Hematopoietic multipotent progenitor cell treated with erythropoietin and hydrocortisone succinate and interleukin-3 and kit ligand, for 15 days (in vitro differentiated cells): ENCODE measurements around the gene ZFP92.

Experiments
- DNase-seq: peaks from one replicate; pipeline ENCODE4 v3.0.0-alpha.2; 2015; ENCODE audit warnings: low spot score

ZFP92 gene

DNA sequence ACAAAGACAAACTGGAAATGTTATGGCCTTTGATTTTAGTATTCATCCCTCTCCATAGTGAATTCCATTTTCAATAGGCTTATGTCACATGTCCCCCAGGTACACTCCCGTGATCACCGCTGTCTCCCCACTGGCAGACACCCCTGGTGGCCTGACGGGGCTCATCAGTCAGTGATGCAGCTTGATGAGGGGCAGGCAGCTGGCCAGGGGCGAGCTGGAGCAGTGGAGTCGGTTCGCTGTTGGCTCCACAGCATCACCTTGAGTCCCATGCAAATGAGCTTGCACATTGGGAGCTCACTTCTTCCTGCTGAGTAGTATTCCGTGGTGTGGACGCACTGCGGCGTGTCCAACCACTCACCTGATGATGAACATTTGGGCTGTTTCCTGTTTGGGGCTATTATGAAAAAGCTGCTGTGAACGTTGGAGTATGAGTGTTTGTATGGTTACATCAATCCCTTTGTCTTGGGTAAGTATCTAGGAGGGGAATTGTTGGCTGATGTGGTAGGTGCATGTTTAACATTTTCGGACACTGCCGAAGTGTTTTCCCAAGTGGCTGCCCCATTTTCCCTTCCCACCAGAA is 29.4 kb downstream of the ZFP92 start:
- no peak for DNase-seq

DNA sequence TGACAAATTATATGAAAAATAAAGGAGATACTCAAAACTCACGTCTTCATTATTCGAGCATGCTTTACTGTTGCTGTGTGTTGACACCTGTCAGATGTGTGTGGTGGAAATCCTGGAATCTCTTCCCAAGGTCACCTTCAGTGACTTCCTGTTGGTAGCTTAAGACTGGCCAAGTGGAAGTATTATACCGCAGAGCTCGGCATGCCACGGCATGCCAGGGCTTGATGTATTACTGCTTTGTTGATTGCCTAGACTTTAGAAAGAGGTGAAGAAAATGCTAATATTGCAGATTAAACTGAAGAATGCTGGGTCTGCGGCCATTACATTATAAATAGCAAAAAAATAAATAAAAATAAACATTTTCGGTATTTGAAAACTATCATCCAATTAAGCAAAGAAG is 30.0 kb downstream of the ZFP92 start:
- DNase-seq, result no peak

DNA sequence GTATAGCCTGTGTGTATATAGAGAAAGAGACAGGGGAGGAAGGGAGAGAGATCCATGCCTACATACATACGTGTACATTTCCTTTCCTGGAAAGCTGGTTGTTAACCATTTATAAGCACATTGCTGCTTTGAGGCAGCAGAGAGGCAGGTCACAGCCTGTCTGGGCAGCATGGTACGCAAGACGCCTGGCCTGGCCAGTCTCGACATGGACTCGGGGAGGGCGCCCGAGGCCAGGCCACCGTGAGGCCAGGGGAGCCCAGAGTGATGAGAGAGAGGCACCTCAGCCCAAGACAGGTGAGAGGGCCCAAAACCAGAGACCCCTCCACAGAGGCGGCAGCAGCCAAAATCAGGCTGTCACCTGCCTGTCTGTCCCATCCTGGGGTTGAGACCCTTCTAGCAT is 30.7 kb downstream of the ZFP92 start:
- DNase-seq, result no peak

DNA sequence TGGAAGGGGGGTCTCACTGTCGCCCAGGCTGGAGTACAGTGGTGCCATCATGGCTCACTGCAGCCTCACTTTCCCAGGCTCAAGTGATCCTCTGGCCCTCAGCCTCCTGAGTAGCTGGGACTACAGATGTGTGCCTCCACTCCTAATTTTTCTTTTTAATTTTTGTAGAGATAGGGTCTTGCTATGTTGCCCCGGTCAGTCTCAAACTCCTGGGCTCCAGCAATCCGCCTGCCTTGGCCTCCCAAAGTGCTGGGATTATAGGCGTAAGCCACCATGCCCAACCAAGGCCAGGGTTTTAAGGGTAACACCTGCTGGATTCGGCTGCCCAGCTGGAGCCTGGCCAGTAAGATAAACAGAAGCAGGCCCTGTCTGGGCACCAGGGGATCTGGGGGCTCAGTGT is 31.2 kb downstream of the ZFP92 start:
- no peak for DNase-seq

DNA sequence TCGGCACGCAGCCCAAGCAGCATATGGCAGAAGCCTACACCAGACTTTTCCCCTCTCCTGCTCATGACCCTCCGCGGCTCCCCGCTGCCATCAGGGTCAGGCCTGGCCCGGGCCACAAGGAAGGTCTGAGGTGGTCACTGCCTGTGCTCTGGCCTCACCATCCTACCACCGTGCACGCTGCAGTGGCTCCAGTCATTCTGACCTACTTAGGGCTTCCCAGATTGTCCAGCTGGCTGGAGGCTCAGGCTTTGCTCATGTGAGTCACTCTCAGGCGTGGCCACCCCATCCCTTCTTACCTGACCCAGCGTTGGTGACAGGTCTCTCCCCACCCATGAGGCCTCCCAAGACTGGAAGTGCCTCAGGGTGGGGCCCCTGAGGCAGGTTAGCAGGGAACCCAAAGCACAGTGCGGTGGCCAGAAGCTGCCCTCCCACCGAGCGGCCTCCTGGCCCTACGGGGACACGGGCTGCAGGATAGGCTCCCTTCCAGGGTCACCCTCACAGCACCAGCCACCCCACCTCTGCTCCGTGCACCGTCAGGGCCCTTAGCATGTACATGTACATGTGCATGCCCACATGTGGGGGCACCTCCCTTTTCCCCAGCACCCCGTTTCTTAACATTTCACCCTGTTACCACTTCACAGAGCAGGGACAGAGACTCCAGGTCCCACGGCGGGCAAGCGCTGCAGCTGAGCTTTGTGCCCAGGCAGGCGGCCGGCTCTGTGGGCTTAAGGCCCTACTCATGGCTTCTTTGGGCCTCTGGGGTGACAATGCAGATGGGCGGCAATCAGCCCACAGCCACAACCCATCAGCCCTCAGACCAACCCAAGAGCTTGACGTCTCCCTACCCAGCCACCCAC is 32.4 kb downstream of the ZFP92 start:
- no peak for DNase-seq

DNA sequence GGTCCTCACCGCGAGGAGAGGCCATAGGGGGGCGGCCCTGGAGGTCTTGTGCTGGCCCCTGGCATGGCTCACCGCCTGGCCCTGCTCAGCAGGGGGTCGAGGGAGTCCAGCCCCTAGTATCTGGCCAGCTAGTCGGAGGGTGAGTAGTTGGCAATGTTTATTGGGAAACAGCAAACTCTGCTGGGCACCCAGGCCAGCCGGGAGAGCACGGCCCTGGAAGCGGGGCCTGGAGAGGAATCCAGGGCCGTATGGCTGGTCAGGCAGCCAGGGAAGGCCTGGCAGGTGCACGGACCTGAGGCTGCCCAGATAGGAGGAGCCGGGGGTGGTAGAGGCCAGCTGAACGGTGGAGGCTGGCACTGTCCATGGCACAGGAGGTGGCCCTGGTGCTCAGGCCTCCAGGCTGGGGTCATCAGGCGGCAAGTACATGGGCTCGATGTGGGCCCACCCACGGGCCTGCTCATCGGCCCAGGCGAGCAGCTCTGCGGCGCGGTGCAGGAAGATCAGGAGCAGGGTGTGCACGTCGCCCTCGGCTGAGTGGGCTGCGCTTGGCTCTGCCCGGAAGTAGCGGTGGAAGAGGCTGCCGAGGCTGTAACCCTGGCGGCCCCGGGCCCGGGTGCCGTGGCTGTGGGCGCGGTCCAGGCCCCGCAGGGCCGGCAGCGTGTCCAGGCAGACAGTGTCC is 33.2 kb downstream of the ZFP92 start:
- DNase-seq, result no peak

DNA sequence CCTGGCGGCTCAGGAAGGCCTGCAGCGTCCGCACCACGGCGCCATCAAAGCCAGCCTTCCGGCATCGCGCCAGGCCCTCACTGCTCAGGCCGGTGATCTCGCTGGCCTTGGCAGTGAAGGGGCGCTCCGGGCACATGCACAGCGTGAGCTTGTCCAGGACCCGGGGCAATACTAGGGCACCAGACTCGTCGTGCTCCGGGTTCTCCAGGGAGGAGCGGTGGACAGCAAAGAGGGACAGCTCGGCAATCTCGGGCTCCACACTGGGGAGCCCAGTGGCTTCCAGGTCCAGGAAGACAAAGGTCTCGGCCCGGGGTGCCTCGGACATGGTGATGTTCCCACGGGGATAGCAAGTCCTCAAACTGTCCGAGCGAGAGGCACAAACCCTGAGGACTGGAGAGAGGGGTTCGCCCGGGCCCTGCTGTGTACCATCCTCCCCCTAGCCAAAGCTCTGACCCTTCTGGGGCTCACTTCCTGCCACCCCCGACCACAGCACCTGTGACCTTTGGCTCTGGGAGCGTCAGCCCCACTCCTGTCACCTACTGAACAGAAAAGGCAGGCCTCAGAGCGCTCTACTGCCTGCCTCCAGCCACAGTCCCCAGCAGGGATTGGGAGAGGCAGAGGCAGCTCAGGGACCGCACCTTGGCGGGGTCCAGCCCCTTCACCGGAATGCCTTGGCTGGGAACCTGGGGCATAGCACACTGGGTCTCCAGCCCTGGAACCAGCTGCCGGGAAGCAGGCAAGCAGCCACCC is 34.0 kb downstream of the ZFP92 start:
- DNase-seq, result no peak

DNA sequence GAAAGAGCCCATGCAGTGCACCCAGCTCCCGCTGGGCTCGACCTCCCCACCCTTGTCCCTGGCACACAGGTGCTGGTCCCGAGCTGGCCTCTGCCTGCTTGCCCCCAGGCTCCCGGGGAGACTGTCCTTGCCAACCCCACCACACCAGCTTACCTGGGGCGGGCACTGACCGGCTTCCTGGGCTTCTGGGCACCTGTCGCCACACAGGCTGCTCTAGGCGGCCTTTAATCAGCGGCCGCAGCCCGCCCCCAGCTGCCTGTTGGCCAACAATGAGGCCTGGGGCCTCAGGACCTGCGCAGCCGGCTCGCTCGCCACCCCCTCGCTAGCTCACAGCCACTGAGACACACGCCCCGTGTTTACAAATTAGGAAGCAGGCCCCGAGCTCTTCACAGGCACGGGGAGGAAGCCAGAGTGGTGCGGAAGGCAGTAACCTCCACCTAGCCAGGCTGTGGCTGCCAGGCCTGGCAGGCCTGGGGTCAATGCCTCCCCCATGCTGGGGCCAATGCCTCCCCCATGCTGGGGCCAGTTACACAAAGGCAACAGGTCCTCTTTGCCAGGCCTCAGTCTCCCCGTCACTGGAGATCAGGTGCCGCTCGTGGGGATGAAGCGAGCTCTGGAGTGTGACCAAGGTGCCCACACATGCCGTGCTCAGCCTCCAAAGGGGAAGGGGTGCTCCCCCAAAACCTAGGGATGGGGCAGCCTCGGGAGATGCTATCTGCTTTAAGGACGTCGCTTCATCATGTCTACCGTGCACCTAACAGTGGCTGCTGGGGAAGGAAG is 34.8 kb downstream of the ZFP92 start, which contains the start of gene TREX2:
Gene TREX2, minus strand, starts transcription at position 201 of the 780 bp plus-strand sequence. CDS start 626 bp downstream, outside the sequence.
- DNase-seq, result no peak

DNA sequence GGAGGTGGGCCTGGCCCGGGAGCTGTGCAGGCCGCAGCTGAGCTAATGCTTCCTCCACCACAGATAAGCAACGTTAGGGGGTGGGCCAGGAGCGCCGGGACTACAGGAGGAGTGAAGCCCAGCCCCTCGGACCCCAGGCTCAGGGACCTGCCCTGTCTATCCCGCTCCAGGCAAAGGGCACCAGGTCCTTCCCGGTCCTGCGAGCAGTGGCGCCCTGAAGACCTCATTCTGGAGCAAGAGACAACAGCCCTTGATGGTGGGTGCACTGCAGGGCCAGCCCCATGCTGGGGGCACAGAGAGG is 35.3 kb downstream of the ZFP92 start:
- no peak for DNase-seq

DNA sequence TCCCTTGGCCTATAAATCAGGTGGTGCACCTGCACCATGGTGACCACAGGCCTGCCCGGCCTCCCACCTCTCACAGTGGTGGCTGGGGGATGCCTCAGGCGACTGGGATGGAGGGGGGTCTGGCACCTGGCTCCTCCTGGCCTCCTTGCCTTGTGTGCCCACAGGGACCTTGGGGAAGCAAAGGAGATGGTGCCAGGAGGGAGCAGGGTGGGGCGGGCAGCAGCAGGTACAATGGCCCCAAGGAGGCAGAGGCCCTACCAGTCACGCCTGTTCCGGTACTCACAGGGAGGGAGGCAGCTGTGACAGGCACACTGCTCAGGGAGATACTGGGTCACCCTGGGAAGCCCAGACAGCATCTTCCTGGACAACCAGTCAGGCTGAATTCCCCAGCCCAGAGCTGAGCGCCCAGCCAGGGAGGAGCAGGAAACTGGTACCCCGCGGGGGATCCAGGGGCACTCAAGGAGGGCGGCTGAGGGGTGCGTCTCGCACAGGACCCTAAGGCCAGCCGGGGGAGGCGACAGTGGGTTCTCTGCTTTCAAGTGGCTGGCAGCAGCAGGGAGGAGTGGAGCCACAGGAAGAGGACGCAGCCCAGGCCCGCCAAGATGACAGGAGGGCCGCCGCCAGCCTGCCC is 35.8 kb downstream of the ZFP92 start:
- DNase-seq, result no peak

DNA sequence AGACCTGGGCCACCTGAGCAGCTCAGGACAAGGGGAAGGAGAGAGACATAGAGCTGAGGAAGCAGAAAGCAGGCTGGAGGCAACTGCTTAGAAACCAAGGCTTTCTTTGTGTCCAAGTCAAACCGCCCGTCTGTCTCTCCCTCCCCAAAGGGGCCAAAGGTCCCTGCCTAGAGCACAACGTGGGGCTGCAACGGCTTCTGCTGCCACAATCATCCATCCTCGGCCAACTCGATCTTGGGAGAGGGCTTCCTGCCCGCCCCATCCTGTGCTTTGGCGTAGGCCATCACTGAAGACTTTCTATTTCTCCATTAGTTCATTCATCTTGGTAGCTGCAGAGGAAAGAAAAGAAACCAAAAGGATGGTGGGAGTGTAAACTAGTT is 36.3 kb downstream of the ZFP92 start:
- DNase-seq, result no peak

DNA sequence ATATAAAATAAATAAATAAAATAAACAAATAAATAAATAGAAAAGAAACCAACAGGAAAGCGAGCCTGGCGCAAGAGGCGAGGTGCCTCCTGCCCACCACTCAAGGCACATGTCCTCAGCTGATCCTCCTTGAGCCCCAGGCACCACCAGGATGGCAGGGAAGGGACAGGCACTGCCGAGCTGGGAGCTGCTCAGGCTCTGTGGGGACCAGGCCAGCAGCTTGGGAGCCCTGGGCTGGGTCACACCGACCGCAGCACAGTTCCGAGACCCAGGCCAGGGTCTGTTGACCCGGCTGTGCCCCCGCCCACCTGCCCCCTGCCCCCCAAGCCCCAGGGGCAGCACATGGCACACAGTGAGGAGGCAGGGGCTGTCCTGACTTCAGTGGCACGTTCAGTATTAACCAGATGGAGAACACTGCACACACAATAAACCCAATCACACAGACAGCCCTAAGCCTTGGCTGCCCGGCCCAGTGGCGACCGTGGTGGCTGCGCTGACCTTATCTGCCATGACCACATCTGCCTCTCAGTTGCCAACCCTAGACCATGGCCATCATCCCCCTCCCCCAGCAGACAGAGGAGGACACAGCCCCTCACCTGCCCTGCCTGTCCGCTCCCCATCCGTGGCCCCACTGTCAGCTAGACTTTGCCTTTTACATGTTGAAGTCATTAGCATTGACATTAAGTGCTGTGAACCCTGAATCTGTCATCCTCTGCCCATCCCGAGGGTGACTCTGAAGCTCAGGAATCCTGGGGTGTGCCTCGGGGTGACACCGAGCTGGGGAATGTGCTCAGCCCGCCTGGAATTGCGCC is 37.5 kb downstream of the ZFP92 start:
- DNase-seq, result no peak

DNA sequence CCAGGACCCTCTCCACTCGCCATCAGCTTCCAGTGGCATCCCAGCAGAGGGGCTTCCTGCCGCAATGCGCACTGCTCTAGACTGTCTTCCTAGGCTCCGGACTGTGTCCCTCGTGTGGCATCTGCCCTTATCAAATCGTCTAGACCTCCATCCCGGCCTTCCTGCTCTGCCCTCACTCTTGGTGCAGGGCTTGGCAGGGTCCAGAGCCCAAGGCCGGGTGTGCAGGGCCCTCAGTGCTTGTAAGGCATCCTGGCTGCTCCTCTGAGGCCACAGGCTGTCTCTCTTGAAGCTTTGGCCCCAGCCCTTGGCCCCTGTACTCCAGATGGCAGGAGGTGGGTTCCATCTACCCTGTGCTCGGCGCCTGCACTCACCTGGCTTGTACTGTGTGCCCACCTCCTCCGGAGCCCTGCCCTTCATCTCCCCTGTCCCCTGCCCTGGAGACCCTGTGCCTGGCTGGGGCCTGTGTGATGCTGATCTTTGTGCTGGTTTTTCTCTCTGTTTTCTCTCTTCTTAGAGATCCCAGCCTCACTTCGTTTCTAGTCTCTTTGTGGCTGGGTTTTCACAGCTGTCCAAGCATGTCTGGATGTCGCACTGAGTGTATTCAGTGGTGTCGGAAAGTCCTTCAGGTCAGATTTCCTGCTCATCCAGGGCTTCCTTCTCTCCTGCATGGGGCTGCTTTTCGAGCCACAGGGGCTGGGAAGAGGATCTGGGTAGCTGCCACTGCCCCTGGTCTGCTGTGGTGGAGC is 38.3 kb downstream of the ZFP92 start:
- DNase-seq, result no peak

DNA sequence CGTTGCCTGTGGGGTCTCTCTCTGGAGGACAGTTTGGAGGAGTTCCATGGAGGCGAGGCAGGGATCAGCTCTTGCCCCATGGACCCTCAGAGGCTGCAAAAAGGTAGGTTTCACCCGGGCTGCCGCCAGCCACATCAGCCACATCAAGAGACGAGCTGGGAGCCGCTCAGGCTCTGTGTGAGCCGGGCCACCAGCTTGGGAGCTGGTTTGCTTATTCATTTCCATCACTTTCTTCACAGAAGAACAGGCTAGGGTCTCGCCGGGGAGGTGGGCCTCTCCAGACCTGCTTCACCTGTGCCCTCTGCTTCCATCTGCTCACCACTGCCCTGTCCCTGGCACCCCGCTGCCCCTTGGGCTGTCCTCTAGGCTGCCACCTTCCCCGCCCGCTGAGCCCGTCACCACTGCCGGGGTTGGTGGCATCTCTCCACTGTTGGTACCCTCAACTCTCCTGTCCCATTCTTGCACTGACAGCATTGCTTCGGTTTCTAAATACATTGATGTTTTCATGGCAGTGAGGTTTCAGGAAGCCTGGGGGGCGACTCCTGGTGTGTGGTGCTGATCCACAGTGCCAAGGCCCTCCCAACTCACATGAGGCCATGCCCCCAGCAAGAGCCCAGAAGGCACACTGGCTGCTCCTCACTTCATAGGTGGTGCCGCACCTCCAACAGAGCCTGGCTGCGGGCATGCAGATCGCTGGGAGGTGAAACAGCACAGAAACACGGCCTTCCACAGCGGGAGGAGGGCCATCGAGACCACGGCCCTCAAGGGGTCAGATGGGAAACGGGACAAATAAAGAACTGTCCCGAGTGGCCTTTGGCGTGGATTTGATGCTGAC is 39.1 kb downstream of the ZFP92 start:
- DNase-seq, result no peak

DNA sequence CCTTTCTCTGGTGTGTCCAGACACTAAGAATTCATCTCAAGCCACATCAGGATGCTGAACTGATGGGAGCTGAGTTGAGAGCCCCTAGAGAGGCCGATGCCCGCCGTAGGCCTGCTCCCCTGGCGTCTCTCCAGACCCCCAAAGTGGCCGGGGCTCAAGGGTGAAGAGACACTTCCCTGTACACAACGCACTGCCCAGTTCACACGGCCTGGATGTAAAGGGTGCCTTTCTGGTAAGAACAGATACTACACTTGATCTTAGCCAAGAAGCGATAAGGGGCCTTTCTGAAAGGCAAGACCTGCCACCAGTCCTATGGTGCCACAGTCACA is 39.6 kb downstream of the ZFP92 start:
- DNase-seq, result no peak

DNA sequence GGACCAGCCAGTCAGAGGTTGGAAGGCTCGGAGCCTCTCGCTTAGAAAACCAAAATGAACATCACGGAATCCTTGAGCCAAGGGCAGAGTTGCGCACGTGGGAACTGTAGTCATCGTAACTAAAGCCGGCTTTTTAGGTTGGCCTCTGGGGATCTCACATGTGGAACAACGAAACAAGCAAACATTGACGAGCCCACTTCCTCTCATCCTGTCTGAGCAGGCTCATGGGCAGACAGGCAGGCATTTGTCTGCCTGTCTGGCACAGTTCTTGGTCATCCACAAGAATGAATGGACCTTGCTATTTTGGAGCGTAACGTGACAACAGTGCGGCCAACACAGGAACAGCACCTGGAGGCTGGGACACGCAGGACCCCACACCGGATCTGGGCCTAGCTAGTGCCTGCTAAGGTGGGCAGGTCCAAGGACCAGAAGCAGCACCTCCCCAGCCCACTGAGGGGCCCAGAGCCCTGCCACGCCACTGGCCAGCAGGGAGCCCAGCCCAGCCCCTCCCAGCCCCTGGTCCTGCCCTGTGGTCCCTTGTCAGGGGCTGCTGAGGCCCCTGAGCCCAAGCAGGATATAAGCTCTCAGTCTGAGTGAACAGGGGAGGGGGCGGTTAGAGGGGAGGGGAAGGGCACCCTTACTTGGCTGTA is 43.8 kb downstream of the ZFP92 start:
- no peak for DNase-seq

DNA sequence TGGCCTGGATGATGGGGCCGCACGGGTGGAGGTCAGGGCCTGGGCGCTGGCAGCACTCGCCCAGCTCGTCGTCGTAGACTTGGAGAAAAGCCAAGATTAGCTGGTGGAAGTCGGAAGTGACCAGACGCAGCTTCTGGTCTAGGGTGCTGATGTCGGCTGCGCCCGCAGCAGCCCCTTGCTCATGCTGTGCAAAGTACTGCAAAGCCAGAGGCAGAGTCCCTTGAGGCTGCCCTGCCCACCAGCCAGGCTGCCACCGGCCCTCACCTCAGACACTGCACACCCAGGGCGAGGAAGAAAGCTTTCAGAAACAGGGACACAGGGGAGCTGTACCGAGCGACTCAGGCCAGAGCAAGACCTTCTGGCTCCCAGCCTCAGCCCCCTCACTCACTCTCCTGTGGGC is 44.3 kb downstream of the ZFP92 start:
- no peak for DNase-seq

DNA sequence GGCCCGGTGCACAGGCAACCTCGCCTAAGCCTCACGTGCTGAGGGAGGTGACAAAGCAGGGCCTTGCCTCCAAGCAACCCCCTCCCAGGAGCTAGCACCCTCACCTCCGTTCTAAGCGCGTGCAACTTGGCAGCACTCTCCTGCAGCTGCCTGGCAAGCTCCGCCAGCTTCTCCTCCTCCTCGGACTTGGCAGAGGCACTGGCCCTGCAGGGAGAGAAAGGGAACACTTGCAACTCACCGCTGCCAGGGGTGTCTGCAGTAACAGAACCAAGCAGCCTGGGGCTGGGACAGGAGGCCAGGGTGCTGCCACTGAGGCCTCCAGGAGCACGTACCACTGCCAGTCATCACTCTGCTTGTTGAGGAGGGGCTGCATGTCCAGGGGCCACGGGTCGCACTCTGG is 44.9 kb downstream of the ZFP92 start:
- DNase-seq, result no peak

DNA sequence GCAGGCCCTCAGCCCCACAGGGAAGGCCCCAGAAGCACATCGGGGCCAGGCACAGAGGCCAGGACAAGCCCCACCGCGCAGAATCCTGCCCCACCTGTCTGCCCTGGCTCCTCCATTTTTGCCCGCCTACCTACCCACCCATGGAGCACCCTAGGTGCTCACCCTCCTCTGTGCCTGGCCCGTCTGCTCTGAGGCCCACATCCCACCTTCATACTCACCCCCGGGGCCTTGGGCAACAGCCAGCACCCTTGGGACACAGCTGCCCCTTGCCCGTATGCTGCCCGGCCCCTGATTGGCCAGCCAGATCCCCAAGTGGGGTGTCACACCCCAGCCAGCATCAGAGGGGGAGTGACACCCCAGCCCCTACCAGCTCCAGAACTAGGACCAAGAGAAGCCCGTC is 45.4 kb downstream of the ZFP92 start:
- no peak for DNase-seq
